Measurements from ENCODE around the gene NAA35.
"Not testable (repeated sequence)": the region's sequence is repeated elsewhere in the genome, so short reads cannot be mapped to it uniquely, and the experiment has no call there.

NAA35 gene

DNA sequence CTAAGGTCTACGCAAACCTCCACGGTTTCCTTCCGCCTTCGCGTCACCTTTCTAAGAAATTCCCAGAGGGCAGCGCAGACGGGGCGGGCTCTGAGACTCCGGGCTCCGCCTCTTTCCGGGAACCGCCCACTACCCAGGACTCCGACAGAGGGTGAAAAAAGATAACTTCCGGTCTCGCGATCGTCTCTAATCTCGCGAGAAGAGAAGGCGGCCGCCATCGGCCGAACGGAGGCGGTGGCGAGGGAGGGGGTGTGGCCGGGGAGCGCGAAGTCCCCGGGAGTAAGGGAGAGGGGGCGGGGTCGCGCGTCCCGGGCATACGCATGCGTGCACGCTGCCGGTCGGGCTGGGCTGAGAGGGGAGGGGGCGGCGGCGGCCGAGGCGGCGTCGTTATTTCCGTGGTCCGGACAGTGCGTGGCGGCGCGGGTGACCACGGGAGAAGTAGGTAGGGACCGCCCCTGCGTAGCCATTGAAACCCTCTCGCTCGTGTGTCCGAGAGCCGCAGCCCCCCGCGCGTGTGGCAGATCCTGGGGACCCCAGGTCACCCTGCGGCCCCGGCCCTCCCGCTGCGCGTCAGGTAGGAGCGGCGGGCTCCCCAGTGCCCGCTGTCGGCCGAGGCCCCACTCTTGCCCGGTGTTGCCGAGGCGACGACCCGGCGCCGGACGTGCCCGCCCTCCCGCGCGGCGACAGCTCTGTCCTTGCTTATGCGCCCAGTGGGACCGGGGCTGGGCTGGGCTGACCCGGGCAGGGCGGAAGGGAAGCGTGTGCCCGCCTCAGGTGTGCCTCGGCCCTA is at the start of gene NAA35:
NAA35 (plus strand) TSS at position 315 of the 790 bp plus-strand sequence. CDS start 1,014 bp downstream, outside the sequence.
- DNase-seq (ENCODE audit: low read depth), result peak; percentile 99

DNA sequence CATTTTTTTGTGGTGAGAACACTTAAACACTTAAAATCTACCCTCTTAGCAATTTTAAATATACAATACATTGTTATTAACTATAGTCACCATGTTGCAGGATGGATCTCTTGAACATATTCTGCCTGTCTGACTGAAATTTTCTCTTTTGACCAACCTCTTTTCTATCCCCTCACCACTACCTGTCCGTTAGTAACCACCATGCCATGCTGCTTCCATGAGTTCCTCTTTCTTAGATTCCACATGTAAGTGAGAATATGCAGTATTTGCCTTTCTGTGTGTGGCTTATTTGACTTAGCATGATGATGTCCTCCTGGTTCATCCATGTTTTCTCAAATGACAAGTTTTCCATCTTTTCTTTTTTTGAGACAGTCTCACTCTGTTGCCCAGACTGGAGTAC is 48.5 kb upstream of the NAA35 start:
- DNase-seq (ENCODE audit: low read depth), result no peak

DNA sequence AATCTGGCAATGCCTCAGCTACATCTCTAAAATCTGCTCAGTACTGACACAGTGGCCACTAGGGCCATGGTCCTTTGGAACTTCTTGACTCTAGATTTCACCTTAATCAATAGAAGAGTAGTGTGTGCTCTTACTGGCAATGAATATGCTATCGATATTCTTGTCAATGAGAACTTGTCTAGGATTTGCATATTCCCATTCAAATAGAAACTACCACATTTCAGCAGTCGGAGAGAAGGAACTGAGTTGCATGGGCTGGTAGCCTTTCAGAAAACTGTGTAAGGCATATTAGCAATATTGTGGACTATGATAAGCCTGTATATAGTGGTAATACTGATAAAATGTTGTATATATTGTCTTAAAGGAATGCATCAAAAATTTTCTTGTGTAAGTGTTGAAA is 45.3 kb upstream of the NAA35 start:
- no peak for DNase-seq (ENCODE audit: low read depth)

DNA sequence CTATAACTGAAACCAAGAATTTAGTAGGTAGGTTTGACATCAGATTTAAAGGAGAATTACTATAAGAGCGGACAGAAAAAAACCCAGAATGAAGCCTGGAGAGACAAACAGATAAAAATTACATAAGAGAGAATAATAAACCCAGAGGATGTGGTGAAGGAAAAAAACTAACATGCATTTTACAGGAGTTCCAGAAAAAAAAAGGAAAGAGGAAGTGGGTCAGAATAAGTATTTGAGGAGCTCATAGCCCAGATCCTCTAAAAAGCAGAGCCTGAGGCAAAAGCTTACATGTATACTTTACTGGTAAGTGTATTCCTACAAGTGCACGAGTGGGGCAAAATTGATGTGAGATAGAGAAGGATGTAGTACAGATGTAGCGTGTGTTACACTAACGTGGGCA is 43.1 kb upstream of the NAA35 start:
- no peak for DNase-seq (ENCODE audit: low read depth)

DNA sequence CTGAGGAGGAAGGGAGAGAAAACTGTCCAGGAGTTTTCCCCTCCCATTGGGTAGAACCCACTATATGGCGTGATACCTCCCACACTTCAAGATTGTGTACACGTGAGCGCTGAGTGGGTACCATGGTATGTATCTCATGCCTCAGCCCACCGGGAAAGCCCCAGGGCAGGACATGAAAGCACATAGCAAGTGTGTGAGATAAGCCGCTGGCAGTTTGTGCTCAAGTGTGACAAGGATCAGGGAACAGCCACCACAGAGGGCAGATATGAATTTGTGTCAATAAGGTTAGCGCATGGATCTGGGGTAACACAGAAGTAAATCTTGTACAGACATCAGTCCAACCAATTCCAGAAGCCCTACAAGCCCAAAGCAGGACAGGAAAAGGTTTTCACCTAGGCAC is 42.6 kb upstream of the NAA35 start:
- DNase-seq (ENCODE audit: low read depth), result no peak

DNA sequence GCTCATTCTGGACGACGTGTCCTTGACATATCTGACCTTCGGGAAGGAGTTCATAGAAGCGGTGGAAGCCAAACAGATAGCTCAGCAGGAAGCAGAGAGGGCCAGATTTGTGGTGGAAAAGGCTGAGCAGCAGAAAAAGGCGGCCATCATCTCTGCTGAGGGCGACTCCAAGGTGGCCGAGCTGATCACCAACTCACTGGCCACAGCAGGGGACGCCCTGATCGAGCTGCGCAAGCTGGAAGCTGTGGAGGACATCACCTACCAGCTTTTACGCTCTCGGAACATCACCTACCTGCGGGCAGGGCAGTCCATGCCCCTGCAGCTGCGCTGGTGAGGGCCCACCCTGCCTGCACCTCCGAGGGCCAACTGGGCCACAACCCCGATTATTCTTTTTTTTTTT is 41.6 kb upstream of the NAA35 start:
- no peak for DNase-seq (ENCODE audit: low read depth)

DNA sequence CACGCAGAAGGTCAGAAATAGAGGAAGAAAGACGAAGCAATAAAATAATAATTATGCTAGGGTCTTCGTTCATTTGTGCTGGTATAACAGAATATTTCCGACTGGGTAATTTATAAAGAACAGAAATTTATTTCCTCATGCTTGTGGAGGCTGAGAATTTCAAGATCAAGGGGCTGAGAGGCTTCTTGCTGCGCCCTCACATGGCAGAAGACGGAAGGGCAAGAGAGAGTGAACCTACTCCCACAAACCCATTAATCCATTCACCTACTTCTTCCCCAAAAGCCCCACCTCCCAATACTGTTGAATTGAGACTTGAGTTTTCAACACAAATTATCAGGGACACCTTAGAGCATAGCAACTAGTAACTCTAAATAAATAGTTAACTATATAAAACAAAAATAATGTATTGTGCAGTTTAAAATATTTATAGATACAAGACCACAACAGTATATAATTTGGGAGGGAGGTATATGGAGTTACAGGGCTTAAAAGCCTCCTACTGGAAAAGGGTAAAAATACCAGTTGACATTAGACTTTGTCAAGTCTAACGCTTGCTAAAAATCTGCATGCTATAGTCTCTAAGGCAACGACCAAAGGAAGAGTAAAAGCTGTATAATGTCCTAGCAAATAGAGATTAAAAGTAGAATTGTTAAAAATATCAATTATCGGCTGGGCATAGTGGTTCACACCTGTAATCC is 40.3 kb upstream of the NAA35 start:
- DNase-seq (ENCODE audit: low read depth), result no peak

DNA sequence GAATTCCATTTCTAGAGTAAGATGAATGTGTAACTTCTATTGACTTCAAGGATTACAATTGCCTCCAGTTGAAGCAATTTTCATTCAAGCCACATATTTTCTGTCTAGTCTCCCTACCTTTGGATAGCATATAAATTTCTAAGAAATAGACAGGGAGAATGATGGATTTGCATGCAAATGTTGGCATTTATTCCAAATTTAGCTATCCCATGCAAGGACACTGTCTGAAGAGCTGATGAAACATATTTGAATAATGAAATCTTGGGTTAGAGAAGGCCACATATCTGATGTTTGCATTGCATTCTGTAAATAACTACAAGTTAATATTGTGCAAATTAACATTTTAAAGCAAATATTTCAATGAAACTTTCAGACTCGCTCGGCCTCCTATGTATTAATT is 36.0 kb upstream of the NAA35 start:
- DNase-seq (ENCODE audit: low read depth), result no peak

DNA sequence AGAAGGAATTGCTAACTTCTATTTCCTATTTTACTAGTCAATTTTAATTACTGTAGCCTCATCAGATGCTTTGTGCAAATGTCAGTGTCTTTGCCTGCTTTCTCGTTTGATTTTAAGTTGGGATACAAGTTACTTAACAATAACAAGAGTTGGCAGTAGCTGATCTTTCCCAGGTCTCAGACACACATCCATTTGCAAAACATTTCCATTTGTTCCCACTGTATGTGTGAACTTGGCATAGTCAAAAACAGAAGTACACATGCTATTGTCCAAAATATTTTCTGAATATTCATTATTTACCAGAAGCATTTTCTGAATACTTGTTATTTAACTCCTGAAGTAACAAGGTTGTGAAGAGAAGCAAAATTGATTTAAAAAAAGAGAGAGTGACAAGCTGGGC is 35.0 kb upstream of the NAA35 start:
- no peak for DNase-seq (ENCODE audit: low read depth)

DNA sequence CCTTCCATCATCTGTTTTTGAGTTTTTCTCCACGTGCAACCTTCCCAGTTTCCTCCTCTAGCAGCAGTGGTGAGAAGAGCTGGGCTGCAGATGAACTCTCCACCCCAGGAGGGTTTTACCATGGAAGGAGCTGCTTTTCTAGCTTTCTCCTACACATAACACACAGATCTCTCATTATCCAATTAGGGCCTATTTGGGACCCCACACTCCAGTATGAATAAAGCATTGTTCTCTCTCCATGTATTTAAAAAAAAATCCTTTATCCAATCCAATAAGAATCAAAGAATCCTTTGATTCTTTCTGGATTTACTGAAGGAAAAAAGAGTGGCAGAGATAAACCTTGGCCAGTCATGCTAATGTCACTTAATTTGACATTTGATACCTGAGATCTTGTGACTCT is 31.6 kb upstream of the NAA35 start:
- no peak for DNase-seq (ENCODE audit: low read depth)

DNA sequence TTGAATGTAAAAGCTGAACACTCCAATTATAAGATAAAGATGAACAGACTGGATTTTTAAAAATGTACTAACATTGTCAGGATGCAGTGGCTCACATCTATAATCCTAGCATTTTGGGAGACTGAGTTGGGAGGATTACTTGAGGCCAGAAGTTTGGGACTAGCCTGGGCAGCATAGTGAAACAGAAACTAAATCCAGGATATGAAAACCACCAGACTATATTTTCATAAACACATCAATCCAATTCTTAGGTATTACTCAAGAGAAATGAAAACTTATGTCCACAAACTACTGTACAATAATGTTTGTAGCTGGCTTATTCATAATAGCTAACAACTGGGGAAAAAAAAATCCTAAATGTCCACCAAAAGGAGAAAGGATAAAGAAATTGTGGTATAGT is 26.8 kb upstream of the NAA35 start:
- no peak for DNase-seq (ENCODE audit: low read depth)

DNA sequence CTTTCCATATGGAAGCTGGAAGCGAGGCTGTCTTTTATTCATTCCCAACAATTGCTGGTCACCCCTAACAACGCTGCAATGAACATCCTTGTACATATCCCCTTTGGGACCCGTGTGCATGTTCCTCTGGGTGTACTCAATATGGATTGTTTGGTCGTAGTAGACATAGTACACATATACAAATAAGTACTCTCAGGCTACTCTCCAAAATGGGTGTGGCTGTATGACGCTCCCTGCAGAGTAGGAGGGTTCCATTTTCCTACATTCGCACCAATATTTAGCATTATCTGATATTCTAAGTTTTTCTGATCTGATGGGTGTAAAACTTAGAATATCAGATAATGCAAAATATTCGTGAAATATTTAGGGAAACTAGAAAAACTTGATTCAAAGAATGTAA is 23.2 kb upstream of the NAA35 start:
- no peak for DNase-seq (ENCODE audit: low read depth)

DNA sequence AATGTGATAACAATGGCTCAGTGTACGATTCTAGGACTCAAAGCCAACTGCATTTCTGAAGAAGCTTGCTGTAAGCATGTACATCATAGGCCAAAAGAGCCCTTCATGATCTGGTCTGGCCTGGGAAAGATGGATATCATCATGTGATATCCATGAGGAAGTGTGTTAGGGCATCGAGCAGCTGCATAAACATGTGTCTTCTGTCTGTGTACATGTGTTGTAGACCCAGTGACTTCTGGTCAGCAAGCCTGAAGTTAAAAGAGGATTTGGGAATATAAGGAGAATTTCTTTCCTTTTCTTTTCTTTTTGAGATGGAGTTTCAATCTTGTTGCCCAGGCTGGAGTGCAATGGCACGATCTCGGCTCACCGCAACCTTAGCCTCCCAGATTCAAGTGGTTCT is 15.5 kb upstream of the NAA35 start:
- DNase-seq (ENCODE audit: low read depth), result no peak

DNA sequence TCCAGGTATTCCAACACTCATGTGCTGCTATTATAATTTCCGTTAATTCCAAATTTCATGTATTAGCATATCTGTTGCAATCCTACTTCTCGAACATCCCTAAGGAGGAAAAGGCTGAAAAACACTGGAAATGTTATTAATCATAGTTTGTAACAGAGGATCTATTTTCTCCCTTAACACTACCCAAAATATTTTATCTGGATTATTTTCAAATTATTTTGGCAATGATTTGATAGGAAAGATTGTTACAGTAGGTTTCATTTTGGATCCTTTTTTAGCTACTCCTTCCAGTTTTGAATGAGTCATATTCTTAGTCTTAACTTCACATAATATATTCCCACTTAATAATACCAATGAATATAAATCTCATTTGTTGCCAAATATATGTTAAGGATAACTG is 13.9 kb upstream of the NAA35 start:
- no peak for DNase-seq (ENCODE audit: low read depth)

DNA sequence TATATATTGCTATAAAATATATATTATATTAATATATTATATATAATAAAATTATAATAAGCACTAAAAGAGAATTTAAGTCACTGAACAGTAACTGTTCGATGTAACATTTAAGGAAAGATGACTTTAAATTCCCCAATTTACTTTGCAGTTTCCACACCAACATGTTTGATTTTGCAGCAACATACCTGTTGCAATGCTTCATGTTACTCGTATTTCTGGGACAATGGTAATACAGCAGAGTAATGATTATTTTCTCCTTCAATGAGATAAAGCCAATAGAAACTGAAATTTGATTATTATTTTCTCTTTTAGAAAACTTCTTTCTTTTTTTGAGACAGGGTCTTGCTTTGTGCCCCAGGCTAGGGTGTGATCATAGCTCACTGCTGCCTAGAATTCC is 9.5 kb upstream of the NAA35 start:
- DNase-seq (ENCODE audit: low read depth), result no peak

DNA sequence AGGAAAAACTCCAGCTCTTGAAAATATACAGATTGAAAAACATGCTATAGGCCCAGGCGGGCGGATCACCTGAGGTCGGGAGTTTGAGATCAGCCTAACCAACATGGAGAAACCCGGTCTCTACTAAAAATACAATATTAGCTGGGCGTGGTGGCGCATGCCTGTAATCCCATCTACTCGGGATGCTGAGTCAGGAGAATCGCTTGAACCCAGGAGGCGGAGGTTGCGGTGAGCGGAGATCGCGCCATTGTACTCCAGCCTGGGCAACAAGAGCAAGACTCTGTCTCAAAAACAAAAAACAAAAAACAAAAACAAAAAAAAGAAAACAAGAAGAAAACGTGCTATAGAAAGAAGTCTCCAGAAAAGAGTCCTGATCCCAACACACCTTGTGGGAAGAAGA is 5.0 kb upstream of the NAA35 start:
- not testable (repeated sequence) for DNase-seq (ENCODE audit: low read depth)

DNA sequence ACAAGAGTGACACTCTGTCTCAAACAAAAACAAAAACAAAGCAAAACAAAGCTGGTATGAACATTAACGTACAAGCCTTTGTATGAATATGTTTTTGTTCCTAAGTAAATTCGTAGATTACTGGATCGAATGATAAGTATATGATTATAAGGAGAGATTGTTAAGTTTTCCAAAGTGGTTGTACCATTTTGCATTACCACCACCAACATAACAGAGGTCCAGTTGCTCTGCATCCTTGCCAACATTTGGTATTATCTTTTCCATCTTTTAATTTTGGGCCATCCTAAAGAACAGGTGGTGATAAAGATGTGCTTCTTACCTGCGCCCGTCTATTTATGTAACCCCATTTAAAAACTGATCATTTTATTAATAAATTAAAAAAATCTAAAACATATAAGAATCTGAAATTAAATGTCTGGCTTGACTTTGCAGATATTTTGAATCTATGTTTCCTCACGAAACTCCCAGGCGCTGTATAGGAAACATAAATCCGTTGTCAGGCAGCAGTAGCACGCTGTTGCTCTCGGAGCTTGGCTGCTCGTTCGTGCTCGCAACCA is 593 bp upstream of the NAA35 start:
- DNase-seq (ENCODE audit: low read depth), result no peak

DNA sequence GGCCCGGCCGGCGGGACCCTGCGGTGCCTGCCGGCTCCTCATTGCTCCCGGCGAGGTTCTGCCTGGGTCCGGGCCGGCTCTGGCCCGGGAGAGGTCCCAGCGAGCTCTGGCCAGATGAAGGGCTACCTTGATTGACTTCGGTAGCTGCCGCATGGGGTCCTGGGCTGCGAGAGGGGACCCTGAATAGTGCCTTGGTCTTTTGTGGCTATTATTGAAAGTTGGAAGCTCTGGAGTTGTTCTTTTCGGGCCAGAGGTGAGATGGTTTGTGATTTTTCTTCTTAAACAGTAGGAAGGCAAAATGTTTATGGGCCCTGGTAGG is 635 bp downstream of the NAA35 start:
- DNase-seq (ENCODE audit: low read depth), result no peak

DNA sequence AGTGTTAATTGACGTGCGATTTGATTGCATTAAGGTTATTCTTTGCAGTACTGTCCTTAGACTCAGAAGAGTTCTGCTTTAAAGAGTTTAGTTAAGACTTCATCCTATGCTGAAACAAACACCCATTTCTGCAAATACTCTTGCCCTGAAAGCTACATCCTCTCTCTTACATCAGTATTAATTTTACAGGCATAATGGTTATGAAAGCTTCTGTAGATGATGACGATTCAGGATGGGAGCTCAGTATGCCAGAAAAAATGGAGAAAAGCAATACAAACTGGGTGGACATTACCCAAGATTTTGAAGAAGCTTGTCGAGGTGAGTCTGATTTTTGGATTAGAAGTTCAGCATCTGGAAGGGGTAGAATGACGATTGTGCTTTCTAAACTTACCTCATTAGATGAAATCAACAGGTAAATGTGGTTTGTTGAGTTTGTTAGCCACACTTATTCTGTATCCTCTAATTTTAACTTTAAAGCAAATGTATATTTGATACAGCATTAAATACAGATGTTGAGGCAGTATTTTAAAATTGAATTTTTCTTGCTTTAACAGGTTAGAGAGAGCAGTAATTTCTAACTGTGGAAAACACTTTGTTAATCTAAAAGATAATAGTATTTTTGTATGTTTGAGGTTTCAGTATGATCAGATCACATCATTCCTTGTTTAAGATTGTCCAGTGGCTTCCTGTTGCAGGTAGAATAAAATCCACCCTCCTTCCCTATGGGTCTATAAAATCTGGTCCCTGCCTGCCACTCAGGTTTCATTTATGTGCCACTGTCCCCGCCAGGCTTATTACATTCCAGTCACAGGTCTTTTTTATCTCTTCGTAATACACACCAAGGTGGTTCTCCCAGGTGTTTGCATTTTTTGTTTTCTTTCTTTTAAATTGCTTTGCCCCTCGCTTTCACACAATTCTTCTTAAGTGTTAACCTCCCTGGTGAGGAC is 1.3 kb downstream of the NAA35 start:
- DNase-seq (ENCODE audit: low read depth), result no peak

DNA sequence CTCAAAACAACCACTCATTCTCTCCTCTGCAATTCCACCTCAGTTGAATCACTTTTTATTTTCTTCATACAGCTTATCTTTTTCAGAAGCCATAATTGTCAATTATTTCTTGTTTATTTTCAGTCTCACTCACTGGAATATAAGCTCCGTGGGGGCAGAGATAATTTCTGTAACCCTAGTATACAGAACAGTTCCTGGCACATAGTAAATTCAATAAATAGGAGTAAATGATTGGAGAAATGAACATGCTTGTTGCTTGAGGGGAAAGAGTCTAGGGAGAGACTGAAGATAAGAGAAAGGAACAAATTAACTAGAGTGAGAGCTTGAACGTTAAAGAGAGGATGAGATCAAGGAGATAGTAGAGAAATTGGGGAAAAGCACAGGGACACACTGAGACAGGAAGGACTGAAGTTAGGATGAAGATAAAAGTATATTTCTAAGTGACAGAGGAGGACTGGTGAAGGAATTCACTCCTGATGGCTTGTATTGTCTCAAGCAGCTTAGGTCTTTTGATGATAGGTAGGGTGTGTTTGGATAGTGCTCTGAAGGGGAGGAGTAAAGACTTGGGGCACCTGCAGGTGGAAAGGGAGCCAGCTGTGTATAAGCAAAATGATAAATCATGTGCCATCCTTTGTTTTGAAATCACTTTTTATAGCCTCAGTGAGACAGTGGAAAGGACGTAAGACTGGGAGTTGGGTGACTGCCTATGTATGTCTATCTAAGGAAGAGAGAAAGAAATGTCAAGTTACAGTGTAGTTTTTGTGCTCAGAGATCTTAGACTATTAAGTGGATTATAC is 2.2 kb downstream of the NAA35 start:
- no peak for DNase-seq (ENCODE audit: low read depth)

DNA sequence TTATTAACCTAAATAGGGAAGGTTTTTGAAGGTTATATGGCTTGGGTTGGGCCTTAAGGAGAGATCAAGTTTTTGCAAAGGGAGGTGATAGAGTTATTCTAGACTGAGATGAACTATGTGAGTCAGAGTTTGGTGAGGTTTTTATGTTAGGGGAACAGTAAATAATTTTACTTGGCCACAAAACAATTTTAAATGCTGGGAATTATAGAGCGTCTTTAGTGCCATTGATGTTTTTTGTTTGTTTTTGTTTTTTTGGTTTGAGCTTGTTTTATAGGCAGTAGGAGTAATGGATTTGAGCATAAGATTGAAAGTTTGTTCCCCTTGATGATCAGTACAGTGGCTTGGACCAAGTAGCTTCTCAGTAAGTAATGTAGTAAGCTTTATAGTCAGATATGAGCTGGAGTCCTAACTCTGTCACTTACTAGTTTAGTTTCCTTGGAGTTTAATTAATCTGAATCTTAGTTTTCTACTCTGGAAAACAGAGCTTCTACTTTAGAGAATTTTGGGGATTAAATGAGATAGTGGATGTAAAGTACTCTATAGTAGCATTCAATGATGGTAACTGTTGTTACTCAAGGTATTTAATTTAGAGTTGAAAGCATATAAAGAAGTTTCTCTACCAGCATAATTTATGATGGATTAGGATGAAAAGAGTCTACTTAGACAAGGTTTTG is 2.9 kb downstream of the NAA35 start:
- no peak for DNase-seq (ENCODE audit: low read depth)

All from stimulated activated CD8-positive, alpha-beta memory T cell treated with anti-CD3 and anti-CD28 coated beads, Interleukin-12 subunit alpha, Interleukin-12 subunit beta, amount 100 ng/mL, for 1 hour (primary cell).